ENCODE results near the gene TAF15.

DNA sequence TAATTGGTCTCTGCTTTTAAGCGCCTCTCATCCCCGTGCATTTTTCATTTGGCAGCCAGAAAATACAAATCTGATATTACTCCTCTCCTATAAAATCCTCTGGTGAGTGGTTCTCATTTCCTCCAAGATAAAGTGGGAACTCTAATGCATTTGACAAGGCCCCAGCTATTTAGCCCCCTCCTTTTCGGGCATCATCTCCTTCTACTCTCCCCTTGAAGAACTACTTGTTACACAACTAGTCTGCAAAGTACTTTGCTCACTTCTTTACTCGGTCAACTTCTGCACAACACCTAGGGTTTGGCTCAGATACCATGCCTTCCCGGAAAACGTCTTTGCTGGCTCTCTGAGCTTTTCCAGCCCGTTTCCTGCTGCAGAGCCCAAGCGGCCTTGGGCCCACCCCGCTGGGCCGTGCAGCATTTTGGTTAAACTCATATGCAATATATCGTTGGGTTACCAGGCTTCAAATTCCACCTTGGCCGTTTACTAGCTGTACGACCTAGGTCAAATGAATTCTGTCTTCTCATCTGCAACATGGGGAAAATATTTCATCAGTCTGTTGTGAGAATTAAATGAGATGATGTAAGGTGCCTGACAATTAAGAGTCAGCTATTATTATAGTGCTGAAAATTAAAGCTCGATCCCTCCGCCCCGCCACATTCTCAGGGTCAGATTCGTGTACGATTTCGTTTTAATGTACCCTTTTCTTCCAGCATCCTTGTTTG lies 883 bp upstream of the TAF15 start:
- TF ChIP-seq, protein P1, sequence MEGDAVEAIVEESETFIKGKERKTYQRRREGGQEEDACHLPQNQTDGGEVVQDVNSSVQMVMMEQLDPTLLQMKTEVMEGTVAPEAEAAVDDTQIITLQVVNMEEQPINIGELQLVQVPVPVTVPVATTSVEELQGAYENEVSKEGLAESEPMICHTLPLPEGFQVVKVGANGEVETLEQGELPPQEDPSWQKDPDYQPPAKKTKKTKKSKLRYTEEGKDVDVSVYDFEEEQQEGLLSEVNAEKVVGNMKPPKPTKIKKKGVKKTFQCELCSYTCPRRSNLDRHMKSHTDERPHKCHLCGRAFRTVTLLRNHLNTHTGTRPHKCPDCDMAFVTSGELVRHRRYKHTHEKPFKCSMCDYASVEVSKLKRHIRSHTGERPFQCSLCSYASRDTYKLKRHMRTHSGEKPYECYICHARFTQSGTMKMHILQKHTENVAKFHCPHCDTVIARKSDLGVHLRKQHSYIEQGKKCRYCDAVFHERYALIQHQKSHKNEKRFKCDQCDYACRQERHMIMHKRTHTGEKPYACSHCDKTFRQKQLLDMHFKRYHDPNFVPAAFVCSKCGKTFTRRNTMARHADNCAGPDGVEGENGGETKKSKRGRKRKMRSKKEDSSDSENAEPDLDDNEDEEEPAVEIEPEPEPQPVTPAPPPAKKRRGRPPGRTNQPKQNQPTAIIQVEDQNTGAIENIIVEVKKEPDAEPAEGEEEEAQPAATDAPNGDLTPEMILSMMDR (IDR thresholded peaks at IDR 0.05) = no peak
- no peak for TF ChIP-seq POLR2A (IDR thresholded peaks at IDR 0.05)
